HG03280 (cell line): ENCODE results near the gene CNGB1.
"Not testable (repeated sequence)": the region's sequence is repeated elsewhere in the genome, so short reads cannot be mapped to it uniquely, and the experiment has no call there.

ENCODE experiments used
- ATAC-seq: cut with Tn5 transposase; IDR thresholded peaks from one replicate; pipeline ENCODE4 v1.9.1; 2021; ENCODE audit warnings: mild to moderate bottlenecking, moderate library complexity; ENCODE audit not compliant: unreplicated experiment

Gene CNGB1

GRCh38 chr16:57837305-57838125 lies 133.4 kb downstream of the CNGB1 start:
- no peak for ATAC-seq

- ATAC-seq, result not testable (repeated sequence)
Observed at GRCh38 chr16:57835439-57835838, 135.5 kb downstream of the CNGB1 start.

- no peak for ATAC-seq
Observed at GRCh38 chr16:57834936-57835335, 136.0 kb downstream of the CNGB1 start.
